Stimulated activated CD4-positive, alpha-beta T cell treated with anti-CD3 and anti-CD28 coated beads, Interleukin-4, amount 100 ng/mL, for 48 hours (primary cell): ENCODE results near the gene PDIA4.

ENCODE experiments used
- DNase-seq, 2 donors: peaks; one replicate each; pipeline ENCODE4 v3.0.0-alpha.2; 2020; ENCODE audit warnings: low read depth in 2 of 2

Gene PDIA4

DNA sequence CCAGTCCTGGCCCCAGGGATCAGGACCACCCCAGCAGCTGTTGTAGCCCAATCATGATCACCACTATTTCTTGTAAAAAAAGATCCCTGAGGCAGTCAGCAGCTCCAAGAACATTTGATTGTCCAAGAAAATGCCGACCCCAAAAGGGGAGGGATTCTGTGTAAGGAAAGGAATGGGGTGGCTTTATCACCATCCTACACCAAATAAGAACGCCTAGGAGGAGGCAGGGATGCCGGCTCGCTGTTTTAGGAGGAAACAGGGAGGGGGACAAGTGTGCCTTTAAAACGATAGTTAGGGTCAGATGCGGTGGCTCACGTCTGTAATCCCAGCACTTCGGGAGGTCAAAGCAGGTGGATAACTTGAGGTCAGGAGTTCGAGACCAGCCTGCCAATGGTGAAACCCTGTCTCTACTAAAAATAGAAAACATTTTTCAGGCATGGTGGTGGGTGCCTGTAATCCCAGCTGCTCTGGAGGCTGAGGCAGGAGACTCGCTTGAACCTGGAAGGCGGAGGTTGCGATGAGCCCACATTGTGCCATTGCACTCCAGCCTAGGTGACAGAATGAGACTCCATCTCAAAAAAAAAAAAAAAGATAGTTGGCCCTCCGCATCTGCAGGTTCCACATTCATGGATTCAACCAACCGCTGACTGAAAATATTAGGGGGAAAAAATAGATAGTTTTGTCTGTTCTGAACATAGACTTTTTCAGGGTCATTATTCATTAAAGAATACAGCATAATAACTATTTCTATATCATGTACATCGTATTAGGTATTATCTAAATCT lies 63.6 kb downstream of the PDIA4 start:
- DNase-seq, result no peak

DNA sequence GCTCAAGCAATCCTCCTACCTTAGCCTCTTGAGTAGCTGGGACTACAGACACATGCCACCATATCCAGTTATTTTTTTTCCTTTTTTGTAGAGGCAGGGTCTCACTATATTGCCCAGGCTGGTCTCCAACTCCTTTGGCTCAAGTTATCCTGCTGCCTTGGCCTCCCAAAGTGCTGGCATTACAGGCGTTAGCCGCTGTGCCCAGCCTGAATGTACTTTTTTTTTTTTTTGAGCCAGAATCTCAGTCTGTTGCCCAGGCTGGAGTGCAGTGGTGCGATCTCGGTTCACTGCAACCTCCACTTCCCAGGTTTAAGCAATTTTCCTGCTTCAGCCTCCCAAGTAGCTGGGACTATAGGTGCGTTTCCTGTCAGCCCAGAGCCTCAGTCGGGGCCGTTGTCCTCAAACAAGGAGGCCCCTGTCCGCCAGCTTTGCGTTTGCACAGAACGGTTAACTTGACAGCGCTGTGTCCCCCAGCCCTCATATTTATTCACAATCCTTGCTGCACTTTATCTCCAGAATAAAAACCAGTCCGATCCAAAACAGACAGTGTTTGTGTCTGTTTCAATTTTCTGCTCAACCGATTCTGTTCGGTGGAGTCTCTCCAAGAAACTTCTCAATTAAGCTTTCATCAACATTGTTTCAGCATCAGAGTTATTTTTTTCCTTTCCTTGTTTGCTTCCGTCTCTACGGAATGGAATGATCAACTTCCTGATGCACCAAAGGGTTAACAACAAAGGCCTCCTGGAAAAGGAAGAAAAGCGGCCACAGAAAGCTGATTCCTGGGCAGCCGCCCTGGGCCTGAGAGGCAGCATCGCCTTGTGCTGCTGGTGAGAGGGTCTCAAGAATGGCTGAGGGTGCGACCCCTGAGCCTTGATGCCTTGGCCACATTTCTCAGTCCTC lies 64.5 kb downstream of the PDIA4 start:
- no peak for DNase-seq

DNA sequence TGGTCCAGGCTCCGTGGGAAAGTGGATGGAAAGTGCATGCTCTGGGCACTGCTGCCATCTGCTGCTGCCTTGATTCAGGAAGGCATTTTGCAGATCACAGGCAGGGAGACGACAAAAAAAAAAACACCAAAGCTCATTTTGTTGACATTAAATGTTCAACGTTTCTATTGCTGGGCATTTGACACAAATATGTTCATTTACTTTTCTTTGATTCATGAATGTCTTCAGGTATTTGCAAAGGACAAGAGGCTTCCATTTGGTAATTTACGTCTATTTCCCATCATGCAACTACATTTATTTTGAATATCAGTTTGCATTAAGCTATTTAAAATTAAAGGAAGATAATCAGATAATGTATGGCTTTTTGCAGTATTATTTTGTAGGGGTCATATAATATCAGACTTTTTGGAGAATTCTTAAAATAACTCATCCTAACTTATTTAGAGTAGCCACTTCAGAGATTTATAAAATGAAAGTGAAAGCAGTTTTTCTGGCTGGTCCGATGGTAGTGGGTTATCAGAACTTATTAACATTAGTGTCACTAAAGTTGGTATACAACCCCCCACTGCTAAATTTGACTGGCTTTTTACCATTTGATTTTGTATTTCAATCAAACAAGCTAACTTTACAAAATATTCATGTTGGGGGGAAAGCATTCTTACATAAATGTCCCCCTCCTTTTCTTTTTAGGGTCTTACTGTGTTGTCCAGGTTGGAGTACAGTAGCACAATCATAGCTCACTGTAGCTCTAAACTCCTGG lies 65.3 kb downstream of the PDIA4 start:
- DNase-seq, result peak in 1 of 2 donors; percentile 53

DNA sequence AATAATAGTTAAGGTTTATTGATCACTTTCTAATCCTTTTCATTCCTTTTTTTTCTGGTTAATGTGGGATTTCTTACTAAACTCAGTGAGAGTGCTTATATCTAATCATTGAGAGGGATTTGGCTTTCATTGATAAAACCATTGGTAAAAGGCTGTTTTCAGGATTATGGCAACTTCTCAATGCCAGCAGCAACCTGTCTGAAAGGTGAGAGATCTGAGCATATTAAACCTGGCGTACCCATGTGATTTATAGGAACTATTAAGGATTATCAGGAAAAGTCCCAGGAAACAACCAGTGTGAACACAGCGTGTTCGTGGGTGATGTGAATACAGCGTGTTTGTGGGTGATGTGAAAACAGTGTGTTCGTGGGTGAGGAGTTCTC lies 65.9 kb downstream of the PDIA4 start:
- no peak for DNase-seq

DNA sequence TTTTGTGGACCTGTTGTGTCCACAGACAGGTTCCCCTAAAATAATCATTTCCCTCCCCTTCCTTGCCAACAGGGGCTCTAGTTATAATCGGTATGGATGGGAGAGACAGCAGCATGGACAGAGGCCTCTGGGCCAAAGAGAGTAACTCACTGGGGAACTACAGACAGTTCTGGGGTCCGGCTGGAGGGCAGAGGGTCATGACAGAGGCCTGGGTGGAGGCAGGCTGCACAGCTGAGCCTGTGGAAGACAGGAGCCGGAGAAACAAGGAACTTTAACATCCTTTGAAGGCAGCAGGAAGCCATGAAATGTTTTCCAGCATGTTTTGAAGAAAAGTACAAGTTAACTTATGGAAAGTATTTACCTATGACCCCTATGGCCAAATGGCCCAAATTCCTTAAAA lies 68.6 kb downstream of the PDIA4 start:
- no peak for DNase-seq

DNA sequence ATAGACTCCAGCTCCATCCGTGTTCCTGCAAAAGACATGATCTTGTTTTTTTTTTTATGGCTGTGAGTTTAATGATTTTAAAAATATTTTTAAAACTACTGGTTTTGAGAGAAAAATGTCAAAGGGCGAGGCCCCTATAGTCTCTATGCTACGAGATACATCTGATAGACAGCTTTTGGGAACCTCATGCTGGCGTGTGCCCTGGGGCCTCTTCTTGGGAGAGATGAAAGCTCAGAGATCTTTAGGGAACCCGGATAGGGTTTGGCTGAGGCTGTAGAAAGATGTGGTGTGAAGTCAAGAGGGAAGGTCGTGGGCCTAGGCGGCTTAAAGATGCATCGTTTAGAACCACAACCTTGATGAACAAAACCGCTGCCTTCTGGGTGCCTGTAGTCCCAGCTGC lies 70.2 kb downstream of the PDIA4 start:
- no peak for DNase-seq

DNA sequence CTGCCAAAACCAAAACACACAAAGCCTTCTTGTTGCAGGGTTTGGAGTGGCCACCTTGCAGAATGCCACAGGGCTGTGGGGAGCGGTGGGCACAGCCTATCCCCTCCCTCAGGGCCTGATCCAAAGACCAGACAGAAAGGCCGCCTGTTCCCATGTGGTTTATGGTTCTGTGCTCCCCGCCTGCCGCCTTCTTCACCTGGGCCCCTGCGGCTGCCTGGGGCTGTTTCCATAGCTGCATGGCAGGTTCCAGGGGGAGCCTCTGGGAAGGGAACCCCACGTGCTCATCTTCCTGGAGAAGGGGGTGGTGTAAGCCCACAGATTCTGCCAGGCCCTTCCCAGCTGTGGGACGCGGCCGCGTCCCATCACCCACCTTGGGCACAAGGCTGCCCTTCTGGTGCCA lies 73.5 kb downstream of the PDIA4 start:
- DNase-seq, result no peak

DNA sequence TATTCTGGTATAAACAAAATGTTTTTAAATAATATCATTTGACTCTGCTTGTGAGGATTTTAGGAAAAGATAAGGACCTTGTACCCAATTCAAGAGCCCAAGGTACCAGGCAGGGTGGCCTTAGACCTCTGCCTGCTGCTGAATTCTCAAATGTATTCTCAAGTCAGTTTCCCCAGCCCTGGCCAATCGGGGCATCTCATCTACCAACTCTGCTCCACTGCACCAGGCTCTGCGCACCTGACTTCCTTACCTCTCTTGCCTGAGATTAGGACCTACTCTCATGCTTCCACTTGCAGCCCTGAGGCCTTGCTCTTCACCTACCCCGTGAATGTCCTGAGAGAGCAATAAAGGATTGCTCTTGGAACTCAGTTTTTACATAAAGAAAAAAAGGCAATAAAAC lies 74.6 kb downstream of the PDIA4 start:
- DNase-seq, result no peak
